GM19463 (cell line): ENCODE data around the gene MAN2B1.
"Not testable (repeated sequence)": the region's sequence is repeated elsewhere in the genome, so short reads cannot be mapped to it uniquely, and the experiment has no call there.

Source experiments
- ATAC-seq: cut with Tn5 transposase; IDR thresholded peaks from one replicate; pipeline ENCODE4 v1.9.1; 2021; ENCODE audit warnings: mild to moderate bottlenecking, moderate library complexity; ENCODE audit not compliant: unreplicated experiment

Gene MAN2B1

DNA sequence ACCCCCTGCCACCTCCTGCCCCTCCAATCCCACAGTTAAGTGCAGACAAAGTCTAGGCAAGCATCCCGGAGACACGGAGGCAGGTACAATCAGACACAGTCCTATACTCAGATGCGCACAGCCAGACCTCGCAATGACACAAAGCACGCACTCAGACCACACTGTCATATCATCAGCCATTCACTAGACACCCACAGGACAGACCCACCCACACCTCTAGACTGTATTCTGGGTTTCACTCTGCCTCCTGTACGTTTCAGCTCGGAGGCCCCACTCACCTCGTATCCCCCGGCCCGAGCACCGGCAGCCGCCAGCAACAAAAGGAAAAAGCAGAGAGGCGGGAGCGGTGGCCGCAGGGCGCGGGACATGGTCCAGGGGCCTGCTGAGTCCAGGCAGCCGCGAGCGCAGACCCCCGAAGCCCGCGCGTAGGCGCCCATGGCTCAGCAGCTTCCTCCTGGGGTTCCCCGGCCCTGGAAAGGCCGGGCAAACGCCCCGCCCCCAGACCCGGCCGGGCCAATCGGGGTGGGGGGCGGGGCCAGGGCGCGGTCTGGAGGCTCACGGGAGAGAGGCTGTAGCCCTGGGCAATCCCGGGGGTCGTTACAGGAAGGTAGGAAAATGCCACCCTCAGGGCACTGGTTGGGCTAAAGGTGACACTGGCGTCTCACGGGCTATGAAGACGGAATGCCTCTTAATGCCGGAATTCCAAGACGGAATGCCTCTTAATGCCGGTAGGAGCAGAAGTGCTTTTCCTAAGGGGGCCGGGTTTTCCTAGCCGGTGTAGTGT lies at the start of gene MAN2B1, which contains the start of gene WDR83:
TSS of gene MAN2B1 (minus strand) at position 478 of the 784 bp plus-strand sequence. CDS start at position 437, 41 bp downstream.
TSS of gene WDR83 (plus strand) at position 543 of the 784 bp plus-strand sequence. CDS start 2,984 bp downstream, outside the sequence.
- peak; percentile 68 for ATAC-seq

DNA sequence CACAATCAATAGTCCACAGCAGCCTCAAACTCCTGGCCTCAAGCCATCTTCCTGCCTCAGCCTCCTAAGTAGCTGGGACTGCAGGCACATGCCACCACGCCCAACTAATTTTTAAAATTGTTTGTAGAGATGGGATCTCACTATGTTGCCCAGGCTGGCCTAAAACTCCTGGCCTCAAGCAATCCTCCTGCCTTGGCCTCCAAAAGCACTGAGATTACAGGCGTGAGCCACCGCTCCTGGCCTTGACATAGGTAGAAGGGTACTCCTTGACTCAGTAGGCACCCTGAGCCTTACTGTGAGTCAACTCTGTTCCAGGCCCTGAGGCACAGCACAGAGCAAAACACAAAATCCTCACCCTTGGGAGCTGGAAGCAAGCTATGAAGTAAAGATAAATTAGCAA lies 49.4 kb upstream of the MAN2B1 start:
- ATAC-seq: no peak

DNA sequence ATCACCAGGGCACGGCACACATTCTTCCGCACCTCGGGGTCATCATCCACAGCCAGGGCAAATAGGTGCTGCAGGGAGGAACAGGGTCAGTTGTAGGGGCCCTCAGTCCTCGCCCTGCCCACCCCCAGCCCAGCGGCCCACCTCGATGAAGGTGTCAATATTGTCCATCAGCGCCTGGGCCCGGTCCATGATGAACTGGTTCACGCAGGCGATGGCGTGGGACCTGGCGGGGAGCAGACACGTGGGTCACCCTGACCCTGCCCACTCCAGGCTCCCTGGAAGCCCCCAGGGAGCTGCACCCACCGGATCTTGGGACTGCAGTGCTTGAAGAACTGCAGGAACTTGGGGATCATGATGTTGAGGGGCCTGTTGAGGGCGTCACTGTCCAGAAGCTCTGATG lies 48.6 kb upstream of the MAN2B1 start:
- no peak for ATAC-seq

DNA sequence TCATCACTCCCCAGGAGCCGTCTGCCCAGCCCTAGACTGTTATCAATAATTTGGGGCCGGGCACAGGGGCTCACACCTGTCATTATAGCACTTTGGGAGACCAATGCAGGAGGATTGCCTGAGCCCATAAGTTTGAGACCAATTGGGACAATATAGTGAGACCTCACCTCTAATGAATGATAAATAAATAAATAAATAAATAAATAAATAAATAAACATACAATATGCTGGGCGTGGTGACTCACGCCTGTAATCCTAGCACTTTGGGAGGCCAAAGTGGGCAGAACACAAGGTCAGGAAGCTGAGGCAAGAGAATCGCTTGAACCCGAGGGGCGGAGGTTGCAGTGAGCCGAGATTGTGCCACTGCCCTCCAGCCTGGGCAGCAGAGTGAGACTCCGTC lies 46.8 kb upstream of the MAN2B1 start:
- not testable (repeated sequence) for ATAC-seq

DNA sequence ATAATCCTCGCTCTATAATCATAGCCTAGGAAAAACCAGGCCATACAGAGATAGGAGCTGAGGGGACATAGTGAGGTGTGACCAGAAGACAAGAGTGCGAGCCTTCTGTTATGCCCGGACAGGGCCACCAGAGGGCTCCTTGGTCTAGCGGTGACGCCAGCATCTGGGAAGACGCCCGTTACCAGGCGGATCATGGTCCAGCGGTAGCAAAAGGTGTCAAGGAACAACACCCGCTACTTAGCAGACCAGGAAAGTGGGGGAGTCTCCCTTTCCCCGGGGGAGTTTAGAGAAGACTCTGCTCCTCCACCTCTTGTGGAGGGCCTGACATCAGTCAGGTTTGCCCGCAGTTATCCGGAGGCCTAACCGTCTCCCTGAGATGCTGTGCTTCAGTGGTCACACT lies 45.5 kb upstream of the MAN2B1 start:
- not testable (repeated sequence) for ATAC-seq

DNA sequence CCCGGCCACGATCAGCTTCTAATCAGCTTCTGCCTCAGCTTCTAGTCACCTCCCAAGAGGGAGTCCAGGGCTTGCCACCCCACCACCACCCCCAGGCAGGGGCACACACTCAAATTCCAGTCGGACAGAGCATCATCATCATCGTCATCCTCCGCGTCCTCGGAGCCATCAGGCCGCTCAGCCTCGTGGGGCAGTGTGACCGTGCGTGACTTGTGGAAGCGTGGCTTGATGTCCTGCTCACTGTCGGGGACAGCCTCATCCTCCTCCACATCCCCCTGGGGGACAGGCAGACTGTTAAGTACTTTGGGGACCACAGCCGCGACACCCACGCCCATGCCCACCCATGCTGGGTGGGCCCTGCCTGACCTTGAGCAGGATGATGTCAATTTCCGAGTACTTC lies 44.6 kb upstream of the MAN2B1 start:
- ATAC-seq: no peak

DNA sequence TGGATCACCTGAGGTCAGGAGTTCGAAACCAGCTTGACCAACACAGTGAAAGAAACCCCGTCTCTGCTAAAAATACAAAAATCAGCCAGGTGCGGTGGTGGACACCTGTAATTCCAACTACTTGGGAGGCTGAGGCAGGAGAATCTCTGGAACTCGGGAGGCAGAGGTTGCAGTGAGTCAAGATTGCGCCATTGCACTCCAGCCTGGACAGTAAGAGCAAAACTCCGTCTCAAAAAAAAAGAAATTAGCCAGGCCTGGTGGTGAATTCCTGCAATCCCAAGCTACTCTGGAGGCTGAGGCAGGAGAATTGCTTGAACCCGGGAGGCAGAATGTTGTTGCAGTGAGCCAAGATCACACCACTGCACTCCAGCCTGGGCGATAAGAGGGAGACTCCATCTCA lies 42.1 kb upstream of the MAN2B1 start:
- ATAC-seq: no peak

GRCh38 chr19:12706332-12706718 lies 39.8 kb upstream of the MAN2B1 start:
- ATAC-seq: no peak

DNA sequence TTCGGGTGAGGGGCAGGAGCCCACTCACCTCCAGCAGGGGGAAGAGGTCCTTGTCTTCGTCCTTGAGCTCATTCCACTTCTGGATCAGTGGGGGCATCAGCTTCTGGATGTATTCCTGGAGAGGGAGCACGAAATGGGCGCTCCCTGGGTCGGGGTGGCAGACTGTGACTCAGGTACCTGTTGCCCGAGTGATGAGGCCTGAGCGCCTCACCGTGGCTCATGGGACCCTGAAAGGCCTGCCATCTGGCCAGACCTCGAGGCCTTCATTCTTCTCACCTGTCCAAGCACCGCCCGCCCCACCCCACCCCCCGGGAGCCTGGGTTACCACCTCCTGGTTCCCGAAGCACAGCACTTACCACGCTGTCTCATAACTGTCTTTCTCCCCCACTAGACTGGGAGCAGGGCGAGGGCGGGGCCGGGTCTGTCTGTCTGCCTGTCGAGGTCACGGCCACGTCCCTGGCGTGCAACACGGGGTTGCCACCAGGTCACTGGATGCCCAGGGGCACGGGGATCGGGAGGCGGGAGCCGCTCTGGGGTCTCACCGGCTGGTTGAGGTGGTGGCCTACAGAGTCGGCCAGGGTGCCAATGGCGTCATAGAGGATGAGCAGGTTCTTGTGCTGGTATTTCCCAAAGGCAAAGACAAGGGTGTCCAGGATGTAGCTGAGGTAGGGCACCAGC lies 39.3 kb upstream of the MAN2B1 start:
- ATAC-seq: no peak

DNA sequence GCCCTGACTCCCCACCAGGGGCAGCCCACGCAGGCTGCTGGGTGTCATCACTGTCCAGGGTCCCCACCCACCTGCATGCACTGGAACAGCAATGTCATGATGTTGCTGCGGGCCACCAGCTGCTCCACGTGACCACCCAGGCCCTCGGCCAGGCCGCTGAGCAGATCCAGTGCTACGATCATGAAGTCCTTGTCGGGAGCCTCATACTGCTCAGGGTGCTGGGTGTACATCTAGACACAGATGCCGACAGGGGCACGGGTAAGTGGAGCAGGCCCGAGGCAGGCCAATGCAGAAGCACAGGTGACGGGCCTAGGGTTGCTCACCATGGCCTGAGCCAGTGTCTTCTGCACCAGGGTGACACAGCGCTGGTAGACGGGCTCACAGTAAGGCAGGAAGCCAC lies 38.6 kb upstream of the MAN2B1 start:
- no peak for ATAC-seq

DNA sequence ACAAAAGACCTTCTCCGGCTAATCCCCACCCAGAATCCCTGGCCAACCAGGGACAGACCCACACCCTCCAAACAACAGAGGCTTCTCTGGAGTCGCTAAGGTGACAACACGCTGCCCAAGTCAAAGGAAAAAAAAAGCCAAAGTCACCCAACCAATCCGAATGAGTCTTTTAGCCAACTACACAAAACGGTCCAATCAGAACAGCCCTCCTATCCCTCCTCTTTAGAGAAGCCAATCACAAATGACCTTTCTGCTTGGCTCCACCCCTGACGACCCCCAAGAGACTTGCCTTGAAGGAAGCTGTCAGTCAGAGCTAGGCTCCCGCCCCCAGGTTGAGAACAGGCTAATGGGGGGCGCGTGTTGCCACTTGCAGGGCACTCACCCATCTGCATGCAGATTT lies 36.5 kb upstream of the MAN2B1 start:
- ATAC-seq: no peak

DNA sequence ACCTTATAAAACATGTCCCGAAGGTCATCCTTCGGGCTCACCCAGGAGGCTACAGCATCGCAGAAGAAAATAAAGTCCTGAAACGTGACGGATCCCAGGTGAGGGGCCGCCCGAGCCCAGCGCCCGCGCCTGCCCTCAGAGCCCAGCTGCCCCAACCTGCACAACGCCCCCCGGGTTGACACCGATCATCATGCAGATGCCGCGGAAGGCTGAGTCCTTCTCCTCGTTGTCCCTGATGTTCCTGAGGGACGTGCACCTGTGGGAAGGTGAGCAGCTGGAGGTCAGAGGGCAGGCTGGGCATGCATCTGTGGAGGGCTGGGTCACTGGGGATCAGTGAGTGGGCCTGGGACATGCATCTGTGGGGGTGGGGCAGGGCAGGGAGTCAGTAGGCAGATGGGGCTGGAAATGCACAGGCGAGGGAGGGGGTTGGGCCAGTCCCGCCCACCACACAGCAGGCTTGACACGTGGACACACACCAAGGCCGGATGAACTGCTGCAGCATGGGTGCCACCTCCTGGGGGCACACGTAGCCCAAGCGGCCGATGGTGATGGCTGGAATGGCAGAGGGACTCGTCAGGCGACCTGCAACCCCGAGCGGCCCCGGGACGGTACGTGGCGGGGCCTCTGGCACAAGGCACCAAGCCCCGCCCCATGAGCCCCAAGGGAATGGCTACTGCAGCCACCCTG lies 35.2 kb upstream of the MAN2B1 start:
- ATAC-seq: no peak

GRCh38 chr19:12698138-12698537 lies 31.6 kb upstream of the MAN2B1 start:
- ATAC-seq: no peak

- not testable (repeated sequence) for ATAC-seq
Observed at GRCh38 chr19:12697425-12697824, 30.9 kb upstream of the MAN2B1 start.

GRCh38 chr19:12696366-12697335 lies 30.1 kb upstream of the MAN2B1 start, which contains the start of gene FBXW9:
Gene FBXW9, minus strand, starts transcription at chr19:12696631. Its CDS starts 50 bp downstream, at chr19:12696581.
- no peak for ATAC-seq

- no peak for ATAC-seq
Observed at GRCh38 chr19:12695997-12696365, 29.4 kb upstream of the MAN2B1 start.

DNA sequence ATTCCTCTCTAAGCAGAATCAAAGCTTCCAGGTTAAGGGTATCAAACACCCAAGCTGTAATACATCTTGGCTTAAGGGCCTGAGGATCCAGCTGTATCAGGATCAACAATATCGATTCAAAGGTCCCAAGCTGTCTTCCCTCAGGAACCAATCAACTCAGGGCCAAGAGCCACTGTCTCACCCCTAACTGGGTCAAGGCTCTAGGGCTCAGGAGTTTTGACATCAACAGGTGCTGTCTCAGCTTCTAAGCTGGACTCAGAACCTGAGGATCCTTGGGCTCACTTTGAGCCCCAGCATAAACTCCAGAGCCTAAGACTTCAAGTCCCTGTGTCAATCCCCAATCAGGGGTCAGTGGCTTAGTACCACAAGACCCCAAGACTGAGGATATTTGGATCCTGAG lies 29.0 kb upstream of the MAN2B1 start:
- no peak for ATAC-seq

- ATAC-seq: no peak
Observed at GRCh38 chr19:12695096-12695495, 28.6 kb upstream of the MAN2B1 start.

DNA sequence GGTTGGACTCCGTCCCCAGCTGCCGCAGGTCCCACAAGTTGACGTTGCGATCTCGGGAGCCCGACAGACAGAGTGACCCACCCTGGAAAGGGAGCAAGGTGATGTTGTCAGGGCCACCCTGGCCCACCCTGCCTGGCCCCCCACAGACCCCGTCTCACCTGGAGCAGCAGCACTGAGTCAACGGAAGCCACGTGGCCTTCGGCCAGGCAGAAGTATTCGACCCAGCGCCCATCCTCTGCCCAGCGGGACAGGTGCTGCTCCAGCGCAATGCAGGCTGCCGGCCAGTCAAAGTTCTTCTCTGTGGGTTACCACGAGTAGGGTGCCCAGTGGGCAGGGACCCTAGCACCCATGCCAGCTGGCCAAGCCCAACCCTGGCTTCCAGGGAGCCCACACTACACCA lies 28.1 kb upstream of the MAN2B1 start:
- no peak for ATAC-seq

DNA sequence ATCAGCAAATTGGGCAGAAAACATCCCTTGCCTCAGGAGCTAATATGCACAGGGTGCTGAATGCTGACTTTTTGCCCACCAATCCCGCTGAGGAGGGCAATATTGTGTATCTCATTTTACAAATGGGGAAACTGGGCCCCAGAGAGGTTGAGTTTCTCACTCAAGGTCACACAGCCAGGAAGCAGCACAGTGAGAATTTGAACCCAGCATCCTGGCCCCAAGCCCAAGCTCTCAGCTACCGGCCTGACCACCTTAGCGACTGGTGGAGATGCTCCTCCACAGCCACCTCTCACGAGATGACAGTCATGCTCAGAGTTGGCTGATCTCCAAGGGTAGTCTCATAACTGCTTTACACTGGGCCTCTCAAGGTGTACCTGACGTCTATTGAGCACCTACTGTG lies 26.4 kb upstream of the MAN2B1 start:
- no peak for ATAC-seq
